Transverse colon (tissue), 4 donors: ENCODE measurements around the gene ITPKB.
"Not testable (repeated sequence)": the region's sequence is repeated elsewhere in the genome, so short reads cannot be mapped to it uniquely, and the experiment has no call there.

Experiments
- CTCF ChIP-seq, 5 experiments: fragments of 200-600 bp in 3 of 5; fragments of 450-650 bp in 2 of 5; sonication (generic) in 3 of 5; IDR thresholded peaks; 1 replicate in 2 of 5; 2 replicates in 3 of 5; pipeline ENCODE4 v1.5.1; 2016 to 2017; ENCODE audit warnings: antibody characterized with exemption in 5 of 5, inconsistent platforms in 3 of 5, mild to moderate bottlenecking in 2 of 5, moderate library complexity in 1 of 5
- EP300 ChIP-seq: sonication (generic); formaldehyde crosslinking; IDR thresholded peaks from one replicate; pipeline ENCODE4 v1.6.1; 2017; ENCODE audit warnings: antibody characterized with exemption, low read depth
- POLR2A ChIP-seq: fragments of 450-650 bp; IDR thresholded peaks from one replicate; pipeline ENCODE4 v1.6.1; 2016; ENCODE audit warnings: antibody characterized with exemption, mild to moderate bottlenecking, moderate library complexity
- POLR2AphosphoS5 ChIP-seq, 3 donors: sonication (generic); formaldehyde crosslinking; IDR thresholded peaks; one replicate each; pipeline ENCODE4 v1.6.1; 2016; ENCODE audit warnings: antibody characterized with exemption in 3 of 3

DNA sequence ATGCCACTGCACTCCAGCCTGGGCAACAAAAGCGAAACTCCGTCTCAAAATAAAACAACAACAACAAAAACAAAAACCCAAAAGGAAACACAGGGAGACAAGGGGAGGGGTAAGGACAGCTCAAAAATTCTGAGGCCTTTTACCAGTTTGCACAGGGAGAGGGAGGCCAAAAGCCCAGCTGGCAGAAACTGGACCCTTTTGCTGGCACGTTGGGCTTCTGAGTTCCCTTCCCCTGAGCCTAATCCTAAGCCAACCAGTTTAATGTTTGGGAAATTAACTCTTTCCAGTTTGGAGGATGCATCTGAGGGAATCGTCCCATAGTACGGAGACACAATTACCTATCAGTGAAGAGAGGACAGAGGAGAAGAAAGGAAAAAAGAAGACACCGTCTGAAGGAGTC is 127.1 kb downstream of the ITPKB start:
- TF ChIP-seq CTCF (IDR thresholded peaks at IDR 0.05); POLR2AphosphoS5 (IDR thresholded peaks at IDR 0.05); POLR2A; EP300: not testable (repeated sequence)
